NCI-H128 (cell line): ENCODE results near the gene FOXN3.

ENCODE experiments used
- DNase-seq: peaks from one replicate; lab custom pipeline; 2025; ENCODE audit not compliant: unreplicated experiment; lab: John Stamatoyannopoulos, UW

FOXN3 gene

GRCh38 chr14:89283327-89284060 is 133.5 kb downstream of the FOXN3 start:
- DNase-seq = no peak

GRCh38 chr14:89282191-89282590 is 134.8 kb downstream of the FOXN3 start:
- DNase-seq = no peak

GRCh38 chr14:89280600-89280999 is 136.4 kb downstream of the FOXN3 start:
- no peak for DNase-seq

- DNase-seq = no peak
Measured at GRCh38 chr14:89279649-89280232, 137.3 kb downstream of the FOXN3 start.

- peak; percentile 86 for DNase-seq
Measured at GRCh38 chr14:89277203-89277602, 139.8 kb downstream of the FOXN3 start.

GRCh38 chr14:89276424-89276975 is 140.5 kb downstream of the FOXN3 start:
- DNase-seq = no peak

GRCh38 chr14:89270439-89271227 is 146.4 kb downstream of the FOXN3 start:
- no peak for DNase-seq

GRCh38 chr14:89269404-89269803 is 147.6 kb downstream of the FOXN3 start:
- DNase-seq = no peak

GRCh38 chr14:89268514-89268913 is 148.5 kb downstream of the FOXN3 start:
- no peak for DNase-seq

- DNase-seq = no peak
Measured at GRCh38 chr14:89267656-89268055, 149.4 kb downstream of the FOXN3 start.

- DNase-seq = no peak
Measured at GRCh38 chr14:89267163-89267562, 149.9 kb downstream of the FOXN3 start.

- no peak for DNase-seq
Measured at GRCh38 chr14:89266754-89267153, 150.3 kb downstream of the FOXN3 start.

GRCh38 chr14:89265234-89265633 is 151.8 kb downstream of the FOXN3 start:
- DNase-seq = no peak

- no peak for DNase-seq
Measured at GRCh38 chr14:89264196-89264800, 152.7 kb downstream of the FOXN3 start.

- DNase-seq = no peak
Measured at GRCh38 chr14:89262041-89262440, 155.0 kb downstream of the FOXN3 start.

GRCh38 chr14:89260898-89261297 is 156.1 kb downstream of the FOXN3 start:
- no peak for DNase-seq

- no peak for DNase-seq
Measured at GRCh38 chr14:89259951-89260609, 157.0 kb downstream of the FOXN3 start.

- no peak for DNase-seq
Measured at GRCh38 chr14:89258728-89259273, 158.2 kb downstream of the FOXN3 start.

GRCh38 chr14:89256951-89257350 is 160.1 kb downstream of the FOXN3 start:
- DNase-seq = no peak

GRCh38 chr14:89256283-89256682 is 160.8 kb downstream of the FOXN3 start:
- no peak for DNase-seq
